GM19467 (cell line): ENCODE measurements around the gene IQCC.

Source experiments
- ATAC-seq: cut with Tn5 transposase; IDR thresholded peaks from one replicate; pipeline ENCODE4 v1.9.1; 2021; ENCODE audit warnings: mild to moderate bottlenecking, moderate library complexity; ENCODE audit not compliant: unreplicated experiment

IQCC gene

DNA sequence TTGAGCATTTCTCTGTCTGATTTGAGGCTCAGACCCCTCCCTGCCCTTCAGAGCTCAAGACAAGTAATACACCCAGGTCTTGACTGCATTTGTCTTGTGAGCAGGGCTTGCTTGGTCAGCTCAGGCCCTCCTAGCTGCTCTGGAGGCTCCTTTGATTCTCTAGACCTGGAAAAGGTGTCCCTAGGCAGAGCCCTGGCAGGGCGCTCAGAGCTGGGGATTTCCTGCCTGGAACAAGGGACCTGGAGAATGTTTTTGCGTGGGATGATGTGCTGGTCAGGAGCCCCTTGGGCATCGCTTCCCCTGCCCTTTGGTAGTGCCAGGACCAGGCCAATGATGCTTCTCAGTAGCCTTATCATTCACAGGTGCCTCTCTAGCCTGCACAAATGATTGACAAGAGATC lies 9.9 kb upstream of the IQCC start:
- ATAC-seq, result no peak

DNA sequence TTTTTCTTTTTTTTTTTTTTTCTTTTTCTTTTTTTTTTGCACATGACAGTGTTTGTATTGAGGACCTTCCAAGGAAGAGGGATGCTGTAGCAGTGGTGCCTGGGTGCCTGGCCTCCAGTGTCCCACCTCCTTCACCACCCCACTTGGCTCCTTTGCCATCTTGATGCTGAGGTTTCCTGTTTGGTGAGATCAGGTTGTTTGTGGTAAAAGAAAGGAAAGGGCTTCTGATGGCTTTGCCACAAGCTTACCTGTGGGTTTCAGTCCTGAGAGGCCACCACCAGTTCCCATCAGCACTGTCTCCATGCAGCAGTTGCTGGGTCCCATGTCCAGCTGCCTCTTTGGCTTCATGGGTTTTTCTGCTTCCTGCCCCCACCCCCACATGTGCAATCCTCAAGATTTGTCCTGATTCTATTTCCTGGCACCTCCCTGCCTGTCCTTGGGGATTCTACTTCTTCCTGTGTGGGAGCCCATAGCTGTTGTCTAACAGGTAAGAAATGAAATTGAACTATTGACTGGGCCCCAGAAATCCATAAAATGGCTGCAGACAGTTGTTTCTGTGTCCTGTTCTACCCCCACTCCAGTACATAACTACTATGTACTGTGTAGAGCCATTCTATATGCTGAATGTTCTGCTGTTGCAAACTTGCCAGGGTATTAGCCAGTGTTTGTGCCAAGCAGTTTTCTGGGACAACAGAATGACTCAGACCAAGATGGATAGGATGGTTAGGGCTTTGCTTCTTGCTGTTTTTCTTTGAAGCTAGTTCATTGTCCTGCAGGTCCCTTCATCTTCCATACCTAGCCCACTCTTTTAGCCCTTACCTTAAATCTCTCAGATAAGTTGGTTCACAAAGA lies 9.3 kb upstream of the IQCC start:
- ATAC-seq, result no peak

GRCh38 chr1:32197074-32197473 lies 8.4 kb upstream of the IQCC start:
- ATAC-seq, result no peak

DNA sequence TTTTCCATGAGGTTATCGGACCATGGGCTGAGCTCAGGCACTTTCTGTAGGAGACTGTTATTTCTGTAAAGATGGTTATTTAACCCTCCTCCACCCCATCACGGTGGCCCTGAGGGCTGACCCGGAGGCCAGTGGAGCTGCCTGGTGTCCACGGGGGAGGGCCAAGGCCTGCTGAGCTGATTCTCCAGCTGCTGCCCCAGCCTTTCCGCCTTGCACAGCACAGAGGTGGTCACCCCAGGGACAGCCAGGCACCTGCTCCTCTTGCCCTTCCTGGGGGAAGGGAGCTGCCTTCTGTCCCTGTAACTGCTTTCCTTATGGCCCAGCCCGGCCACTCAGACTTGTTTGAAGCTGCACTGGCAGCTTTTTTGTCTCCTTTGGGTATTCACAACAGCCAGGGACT lies 7.6 kb upstream of the IQCC start:
- no peak for ATAC-seq

GRCh38 chr1:32198237-32199042 lies 7.0 kb upstream of the IQCC start:
- ATAC-seq, result no peak

DNA sequence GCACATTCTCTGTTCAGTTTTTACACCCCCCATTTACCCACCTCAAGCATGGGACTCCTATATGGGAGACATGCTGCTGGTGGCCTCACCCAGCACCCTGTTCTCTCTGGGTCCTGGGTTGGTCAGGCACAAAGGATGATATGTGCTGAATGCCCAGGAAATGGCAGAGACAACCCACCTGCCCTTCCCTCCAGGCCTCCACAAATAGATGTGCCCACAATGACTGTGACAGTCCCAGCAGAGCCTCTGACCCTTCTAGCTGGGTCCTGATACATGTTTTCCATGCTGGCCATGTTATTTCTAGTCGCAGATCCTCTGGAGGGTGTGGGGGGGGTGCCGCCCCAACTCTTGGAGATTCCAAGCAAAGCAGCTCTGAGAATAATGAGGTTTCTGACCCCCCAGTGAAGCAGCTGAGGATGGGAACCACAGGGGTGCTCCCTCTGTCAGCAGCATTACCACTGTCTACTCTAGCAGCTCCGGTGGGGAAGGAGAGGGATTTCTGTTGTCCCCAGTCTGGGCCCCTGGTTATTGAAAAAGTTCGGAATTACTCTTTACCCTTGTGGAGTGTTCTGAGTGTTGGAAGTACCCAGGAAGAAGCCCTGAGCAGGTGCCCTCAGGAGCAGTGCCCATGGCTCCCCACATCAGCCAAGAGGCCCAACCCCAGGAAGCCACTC lies 6.3 kb upstream of the IQCC start:
- ATAC-seq, result no peak

GRCh38 chr1:32199717-32200072 lies 5.8 kb upstream of the IQCC start:
- no peak for ATAC-seq

DNA sequence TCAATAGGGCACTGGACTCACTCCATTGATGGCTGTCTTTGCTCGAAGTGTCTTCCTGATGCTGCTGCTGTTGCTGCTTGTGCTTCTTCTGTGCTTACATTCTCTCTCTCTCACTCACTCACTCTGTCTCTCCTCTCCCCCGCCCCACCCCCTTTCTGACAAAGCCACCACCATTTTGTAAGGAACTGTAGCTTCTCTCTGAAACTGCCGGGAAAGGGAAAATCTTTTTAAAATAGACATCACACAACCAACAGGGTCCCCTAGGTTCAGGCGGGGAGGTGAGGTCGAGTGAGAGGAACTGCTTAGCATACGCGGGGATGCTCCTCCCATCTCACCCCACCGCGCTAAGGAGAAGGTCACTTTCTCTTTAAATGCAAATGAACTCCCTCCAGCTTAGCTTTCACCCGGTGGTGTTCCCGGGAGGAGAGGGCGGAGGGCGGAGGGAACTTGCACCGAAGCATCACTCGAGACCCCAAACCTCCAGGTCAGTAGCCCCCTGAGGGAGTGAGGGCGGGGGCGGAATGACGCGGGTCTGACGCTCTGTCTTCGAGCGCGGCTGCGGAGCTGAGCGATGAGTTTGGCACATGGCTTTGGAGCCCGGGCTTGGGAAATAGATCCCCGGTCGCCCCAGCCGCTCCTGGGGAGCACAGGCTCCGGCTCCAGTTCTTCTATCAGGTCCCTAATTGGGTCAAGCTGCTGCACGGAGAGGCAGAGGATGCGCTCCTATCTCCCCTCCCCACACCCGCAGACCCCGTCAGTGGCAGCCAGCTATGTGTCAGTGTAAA lies 5.1 kb upstream of the IQCC start, which contains the start of gene CCDC28B:
TSS of gene CCDC28B (plus strand) at position 370 of the 785 bp plus-strand sequence. CDS start 1,341 bp downstream, outside the sequence.
- ATAC-seq, result no peak

DNA sequence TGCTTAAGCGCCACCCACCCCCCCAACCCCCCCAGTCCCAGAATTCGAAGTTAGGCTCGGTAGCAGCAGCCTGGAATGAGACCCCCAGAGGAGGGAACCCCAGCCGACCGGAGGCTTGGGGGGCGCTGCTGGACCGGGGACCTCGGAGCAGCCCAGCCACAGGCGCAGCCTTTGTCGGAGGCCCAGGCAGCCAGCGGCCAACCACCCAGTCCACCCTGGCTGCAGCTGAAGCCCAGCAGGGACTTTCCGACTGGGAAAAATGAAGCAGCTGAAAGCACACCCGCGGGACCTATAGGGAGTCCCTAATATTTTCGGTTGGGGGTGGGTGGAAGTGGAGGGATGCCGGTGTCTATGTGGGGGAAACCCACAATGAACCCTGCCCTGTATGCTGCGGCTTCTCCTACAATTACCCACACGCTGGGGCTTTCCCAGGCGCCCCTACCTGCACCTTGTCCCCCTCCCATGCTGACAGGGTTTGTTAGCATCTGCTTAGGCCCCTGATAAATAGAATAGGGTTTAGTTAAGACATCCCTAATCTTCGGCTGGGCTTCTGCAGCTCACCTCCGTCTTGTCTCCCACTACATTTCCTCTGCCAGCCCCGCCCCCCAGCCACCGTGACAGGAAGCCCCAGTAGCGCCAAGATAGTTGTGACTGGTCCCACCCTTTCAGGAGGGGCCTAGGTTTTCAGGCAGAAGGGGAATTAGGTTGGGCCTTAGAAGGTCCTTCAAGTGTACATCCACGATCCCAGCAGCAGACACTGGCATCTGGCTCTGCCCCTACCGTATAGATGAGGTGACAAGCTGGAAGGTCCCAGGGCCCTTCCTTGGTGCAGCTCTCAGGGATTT lies 4.2 kb upstream of the IQCC start:
- no peak for ATAC-seq

DNA sequence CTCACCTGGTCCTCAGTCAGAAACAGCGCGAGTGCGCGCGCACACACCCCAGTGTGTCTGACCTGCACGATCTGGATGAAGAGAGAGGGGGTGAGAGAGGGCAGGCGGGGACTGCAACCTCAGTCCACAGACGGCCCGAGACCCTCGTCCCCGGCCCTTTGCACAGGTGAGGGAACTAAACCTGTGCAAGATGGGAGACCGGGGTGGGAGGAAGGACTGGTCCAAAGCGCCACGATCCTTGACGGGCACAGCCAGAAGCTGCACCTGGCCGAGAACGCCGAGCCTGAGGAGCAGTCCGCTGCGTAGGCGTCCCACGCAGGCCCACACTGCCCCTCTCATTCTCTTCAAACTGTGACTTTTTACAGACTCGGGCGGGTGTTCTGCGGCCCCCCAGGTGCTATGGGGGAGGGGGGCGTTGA lies 519 bp upstream of the IQCC start:
- no peak for ATAC-seq

DNA sequence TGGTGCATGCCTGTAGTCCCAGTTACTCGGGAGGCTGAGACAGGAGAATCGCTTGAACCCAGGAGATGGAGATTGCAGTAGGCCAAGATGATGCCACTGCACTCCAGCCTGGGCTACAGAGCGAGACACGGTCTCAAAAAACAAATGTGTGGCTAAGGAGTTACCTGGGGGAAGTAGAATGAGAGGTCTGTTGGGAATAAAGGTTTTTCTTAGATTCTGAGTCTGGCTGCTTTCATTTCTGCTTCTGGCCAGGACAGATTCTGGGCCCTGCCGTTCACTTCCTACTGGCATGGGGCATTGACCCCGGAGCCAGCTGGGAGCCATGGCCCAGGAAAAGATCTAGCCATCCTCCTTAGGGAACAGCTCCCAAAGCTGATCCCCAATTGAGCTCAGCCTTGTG lies 3.0 kb downstream of the IQCC start:
- ATAC-seq, result no peak

GRCh38 chr1:32208891-32209328 lies 3.4 kb downstream of the IQCC start, which contains the start of gene DCDC2B:
TSS of gene DCDC2B (plus strand) at chr1:32209089. CDS start at chr1:32209094, 5 bp downstream.
- ATAC-seq, result no peak

DNA sequence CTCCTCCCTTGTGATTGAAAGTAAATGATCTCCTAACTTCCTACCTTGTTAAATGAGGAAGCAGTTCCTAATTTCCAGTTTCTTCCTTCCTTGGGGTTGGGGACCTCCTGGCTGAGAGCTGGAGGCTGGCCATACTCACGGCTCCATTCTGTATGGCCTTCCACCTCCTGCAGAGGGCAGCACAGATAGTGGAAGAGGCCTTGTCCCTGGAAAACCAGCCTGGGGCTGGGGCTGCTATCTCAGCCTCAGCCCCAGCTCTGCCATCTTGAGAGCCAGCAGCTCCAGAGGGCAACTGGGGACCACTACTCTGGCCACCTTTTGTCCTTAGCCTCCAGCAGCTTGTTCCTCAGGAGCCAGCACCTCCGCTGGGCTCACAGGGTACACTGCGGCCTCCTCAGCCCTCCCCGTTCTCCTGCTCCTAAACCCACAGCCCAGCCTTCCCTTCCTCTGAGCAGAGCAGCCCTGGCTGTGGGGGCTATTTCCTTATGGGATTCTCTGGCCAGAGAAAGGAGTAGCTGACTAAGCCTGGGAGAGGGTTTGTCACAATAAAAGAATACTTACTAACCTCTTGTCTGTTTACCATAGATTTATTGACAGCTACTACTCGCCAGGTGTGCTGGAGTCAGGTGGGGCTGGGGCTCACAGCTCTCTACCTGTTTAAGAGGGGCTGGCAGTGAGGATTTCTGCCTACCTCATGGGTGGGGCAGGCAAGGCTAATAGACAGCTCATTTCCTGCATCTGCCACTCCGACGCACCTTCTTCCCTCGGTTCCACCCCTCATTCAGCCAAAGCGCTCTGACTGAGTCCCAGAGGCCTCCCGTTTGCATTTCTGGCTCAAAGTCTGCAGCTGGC lies 10.4 kb downstream of the IQCC start:
- ATAC-seq, result no peak

- no peak for ATAC-seq
Observed at GRCh38 chr1:32216566-32216965, 11.1 kb downstream of the IQCC start.

DNA sequence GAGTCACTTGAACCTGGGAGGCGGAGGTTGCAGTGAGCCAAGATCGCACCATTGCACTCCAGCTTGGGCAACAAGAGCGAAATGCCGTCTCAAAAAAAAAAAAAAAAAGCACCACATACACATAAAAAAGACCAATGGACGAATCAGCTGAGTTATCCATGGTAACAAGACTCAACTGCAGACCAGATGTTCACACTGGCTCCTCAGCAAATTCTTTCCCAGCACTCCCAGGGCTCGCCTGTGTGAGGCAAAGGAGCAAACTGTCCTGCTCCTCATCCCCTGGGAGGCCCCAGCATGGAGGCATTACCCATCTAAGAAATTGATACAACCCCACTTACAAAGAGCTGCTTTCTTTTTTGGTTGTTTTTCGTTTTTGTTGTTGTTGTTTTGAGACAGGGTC lies 13.6 kb downstream of the IQCC start:
- ATAC-seq, result no peak

- no peak for ATAC-seq
Observed at GRCh38 chr1:32220746-32221580, 15.5 kb downstream of the IQCC start.

GRCh38 chr1:32221581-32221979 lies 16.1 kb downstream of the IQCC start:
- ATAC-seq, result no peak
